SJCRH30 (cell line): Measurements from ENCODE around the gene MRPL49. TPM values are rescaled to one million over a fixed set of nuclear protein-coding genes. Genes with fewer than 3 reads are reported as not detected.
"Not testable (repeated sequence)": the region's sequence is repeated elsewhere in the genome, so short reads cannot be mapped to it uniquely, and the experiment has no call there.

Source experiments
- DNase-seq, 2 experiments: peaks; one replicate each; pipeline ENCODE4 v3.0.0-alpha.2; 2015 to 2020
- H3K27ac ChIP-seq: fragments of 250-450 bp; sonication (Bioruptor Pico); 2 replicates; pipeline ENCODE4 v1.5.1; 2020; ENCODE audit warnings: mild to moderate bottlenecking, moderate library complexity
- H3K27me3 ChIP-seq: fragments of 250-450 bp; sonication (Bioruptor Pico); 2 replicates; pipeline ENCODE4 v1.5.1; 2020; ENCODE audit warnings: mild to moderate bottlenecking, moderate library complexity
- H3K36me3 ChIP-seq: fragments of 250-450 bp; sonication (Bioruptor Pico); 2 replicates; pipeline ENCODE4 v1.5.1; 2020; ENCODE audit warnings: mild to moderate bottlenecking, moderate library complexity
- H3K4me1 ChIP-seq: fragments of 250-450 bp; sonication (Bioruptor Pico); 2 replicates; pipeline ENCODE4 v1.5.1; 2020; ENCODE audit warnings: mild to moderate bottlenecking, moderate library complexity
- H3K4me3 ChIP-seq: fragments of 250-450 bp; sonication (Bioruptor Pico); 2 replicates; pipeline ENCODE4 v1.5.1; 2020; ENCODE audit warnings: mild to moderate bottlenecking, moderate library complexity
- H3K9me3 ChIP-seq: fragments of 250-450 bp; sonication (Bioruptor Pico); replicated peaks from 2 replicates; pipeline ENCODE4 v1.5.1; 2020; ENCODE audit warnings: mild to moderate bottlenecking, moderate library complexity
- total RNA-seq: library from RNA; depleted of rRNA; stranded (reverse); fragments of >200 nt; shearing (Covaris generic); gene quantifications from 2 replicates; pipeline ENCODE4 v1.2.3, GENCODE V29; 2014

MRPL49 gene
- total RNA-seq, 1 experiment from 2014 or later: 51.5 TPM

DNA sequence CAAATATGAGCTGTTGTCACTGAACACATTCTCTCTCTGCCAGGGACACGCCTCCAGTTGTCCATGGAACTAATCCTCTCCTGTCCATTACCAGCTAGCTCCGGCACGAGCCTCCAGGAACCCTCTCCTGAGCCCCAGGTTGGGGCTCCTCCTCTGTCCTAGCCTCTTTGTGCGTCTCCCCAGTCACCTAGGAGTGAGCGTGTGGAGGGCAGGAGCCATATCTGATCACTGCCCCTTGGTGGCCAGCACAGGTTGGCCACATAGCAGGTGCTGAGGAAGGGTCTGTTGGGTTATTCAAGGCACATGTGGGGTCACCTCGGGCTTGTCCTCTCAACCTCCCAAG lies 9.7 kb downstream of the MRPL49 start:
- no peak overlapping the region for H3K27ac ChIP-seq
- no peaks in the 10 kb centered on the region for H3K9me3 ChIP-seq
- H3K36me3 ChIP-seq: peaks cover 17% of the 10 kb centered on the region
- peaks cover 6% of the 10 kb centered on the region; the same call in 1 of the 2 replicates for H3K4me1 ChIP-seq
- DNase-seq: no peak
- H3K4me3 ChIP-seq: no peak overlapping the region
- no peaks in the 10 kb centered on the region for H3K27me3 ChIP-seq

DNA sequence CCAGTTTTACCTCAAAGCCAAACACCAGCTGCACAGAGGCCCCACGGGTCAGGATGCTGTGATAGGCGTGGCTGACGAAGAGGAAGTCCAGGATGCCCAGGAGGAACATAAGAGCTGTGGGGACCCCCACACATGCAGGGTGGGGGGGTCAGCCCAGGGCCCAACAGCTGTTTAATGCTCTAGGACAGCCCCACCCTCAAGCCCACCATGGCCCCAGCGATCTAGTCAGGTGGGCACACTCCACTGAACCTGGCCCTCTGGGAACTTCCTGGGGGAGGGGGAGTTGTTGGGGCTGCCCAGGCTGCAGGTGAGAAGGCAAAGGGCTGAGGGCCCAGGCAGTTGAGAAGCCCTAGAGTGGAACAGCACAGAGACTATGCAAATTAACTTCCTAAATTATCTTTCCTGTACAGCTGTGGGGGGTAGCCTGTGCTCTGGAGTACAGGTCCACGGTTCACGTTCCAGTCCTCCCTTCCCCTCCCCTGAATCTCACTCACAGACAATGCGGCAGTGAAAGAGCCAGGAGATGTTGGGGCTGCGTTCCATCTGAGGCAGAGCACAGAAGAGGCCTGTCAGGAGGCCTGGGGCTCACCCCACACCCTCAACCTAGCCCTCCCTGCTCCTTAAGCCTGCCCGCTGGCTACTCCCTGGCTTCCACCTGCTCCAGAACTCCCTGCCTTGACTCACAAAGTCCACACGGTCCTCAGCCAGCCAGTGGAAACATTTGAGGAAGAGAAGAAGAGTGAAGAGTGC lies 10.3 kb downstream of the MRPL49 start:
- H3K4me1 ChIP-seq: peaks cover 6% of the 10 kb centered on the region; the same call in 1 of the 2 replicates
- no peak for DNase-seq
- no peaks in the 10 kb centered on the region for H3K9me3 ChIP-seq
- H3K27me3 ChIP-seq: no peaks in the 10 kb centered on the region
- no peak overlapping the region for H3K4me3 ChIP-seq
- H3K27ac ChIP-seq: no peak overlapping the region
- peaks cover 15% of the 10 kb centered on the region for H3K36me3 ChIP-seq

DNA sequence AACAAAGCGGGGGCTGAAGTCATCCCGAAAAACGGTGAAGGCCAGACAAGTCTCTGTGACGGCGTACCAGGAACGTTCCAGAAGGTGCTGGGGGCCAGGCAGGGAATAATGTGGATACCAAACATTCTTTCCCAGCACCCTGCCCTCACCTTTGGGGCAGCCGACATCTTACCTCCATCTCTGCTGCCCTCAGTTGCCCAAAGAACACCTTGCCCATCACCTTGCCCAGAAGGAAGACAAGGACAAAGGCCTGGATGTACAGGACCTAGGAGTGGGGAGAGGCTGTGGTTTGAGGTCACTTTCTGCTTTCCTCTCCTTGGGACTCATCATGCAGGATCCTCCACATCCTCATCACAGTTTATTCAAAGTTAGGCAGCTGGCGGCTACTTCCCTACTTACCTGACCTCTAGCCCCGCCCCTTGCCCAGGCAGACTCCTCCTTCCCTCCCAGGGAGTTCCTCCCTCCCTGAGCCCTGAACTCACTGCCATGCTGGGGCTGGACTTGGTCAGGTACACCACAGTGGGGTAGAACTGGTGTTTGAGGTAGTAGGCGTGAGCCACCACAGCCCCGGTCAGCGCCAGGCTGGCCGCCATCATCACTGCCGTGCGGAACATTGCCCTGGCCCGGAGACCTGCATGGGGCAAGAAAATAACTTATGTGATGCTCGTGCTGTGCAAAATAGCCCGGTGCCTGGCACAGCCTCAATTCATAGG lies 11.0 kb downstream of the MRPL49 start:
- Histone ChIP-seq H3K9me3 (no peaks in the 10 kb centered on the region), H3K27ac (no peak overlapping the region), H3K4me3 (peak overlapping the region; percentile 82), H3K4me1 (peaks cover 6% of the 10 kb centered on the region; the same call in 1 of the 2 replicates), H3K36me3 (peaks cover 12% of the 10 kb centered on the region), H3K27me3 (no peaks in the 10 kb centered on the region)
- no peak for DNase-seq

DNA sequence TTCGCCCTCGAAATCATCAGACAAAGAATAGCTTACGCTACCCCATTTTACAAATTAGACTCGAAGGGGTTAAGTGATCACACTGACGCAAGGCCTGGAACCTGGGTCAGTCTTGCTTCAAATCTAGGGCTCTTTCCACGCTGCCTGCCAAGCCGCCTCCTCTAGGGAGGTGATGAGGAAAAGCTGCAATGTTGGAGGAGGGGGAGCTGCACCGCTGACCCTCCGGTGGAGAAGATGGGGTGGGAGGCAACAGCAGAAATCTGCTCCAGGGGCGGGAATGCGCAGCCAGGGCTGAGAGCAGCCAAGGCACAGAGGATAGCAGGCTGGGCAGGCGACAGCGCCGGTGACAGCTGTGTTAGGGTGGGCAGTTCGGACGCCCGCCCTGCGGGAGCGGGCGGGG lies 11.6 kb downstream of the MRPL49 start:
- H3K27me3 ChIP-seq: no peaks in the 10 kb centered on the region
- H3K9me3 ChIP-seq: no peaks in the 10 kb centered on the region
- H3K27ac ChIP-seq: peak overlapping the region; percentile 99; the same call in 1 of the 2 replicates
- DNase-seq: no peak
- peak overlapping the region; percentile 82 for H3K4me3 ChIP-seq
- peaks cover 6% of the 10 kb centered on the region; the same call in 1 of the 2 replicates for H3K4me1 ChIP-seq
- peaks cover 9% of the 10 kb centered on the region for H3K36me3 ChIP-seq

DNA sequence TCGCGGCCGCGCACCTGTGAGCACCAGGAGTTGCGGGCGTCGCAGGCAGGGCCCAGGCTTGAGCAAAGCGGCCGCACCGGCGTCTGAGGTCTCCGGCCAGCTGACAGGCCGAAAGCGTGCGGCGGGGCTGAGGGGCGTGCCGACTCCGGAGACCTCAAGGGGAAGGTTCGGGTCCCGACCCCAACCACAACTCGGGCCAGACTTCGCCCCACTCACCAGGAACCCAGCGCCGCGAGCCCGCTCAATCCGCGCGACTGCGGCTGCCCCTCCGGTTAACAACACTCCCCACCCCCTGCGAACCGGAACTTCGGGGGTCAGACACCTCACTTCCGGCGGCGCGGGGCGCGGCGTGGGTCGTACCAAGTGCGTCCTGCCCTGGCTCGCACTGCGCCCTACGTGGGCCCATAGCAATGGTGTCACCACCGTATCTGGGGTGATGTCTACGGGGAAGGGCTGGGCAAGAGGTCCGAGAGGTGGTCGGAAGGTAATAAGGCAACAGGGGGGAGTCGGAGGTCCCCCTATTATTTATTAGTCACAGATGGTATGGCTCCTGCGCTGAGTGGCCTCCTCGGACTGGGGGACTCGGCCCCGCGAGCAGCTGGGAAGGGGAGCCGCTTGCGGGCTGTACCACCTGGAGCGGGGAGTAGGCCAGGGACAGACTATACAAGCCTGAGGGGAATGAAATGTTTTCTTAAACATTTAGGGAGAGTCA lies 12.3 kb downstream of the MRPL49 start, which contains the start of gene SYVN1:
Gene SYVN1, minus strand, starts transcription at position 280 of the 712 bp plus-strand sequence. CDS start 918 bp downstream, outside the sequence.
- peak within 1 kb of the TSS; percentile 99 for H3K27ac ChIP-seq
- no peaks in the 10 kb centered on the region for H3K27me3 ChIP-seq
- peak within 1 kb of the TSS; percentile 82 for H3K4me3 ChIP-seq
- peaks cover 6% of the 10 kb centered on the region; the same call in 1 of the 2 replicates for H3K4me1 ChIP-seq
- no peaks in the 10 kb centered on the region for H3K9me3 ChIP-seq
- H3K36me3 ChIP-seq: peaks cover 2% of the 10 kb centered on the region
- peak; percentile 87 to 88 for DNase-seq

DNA sequence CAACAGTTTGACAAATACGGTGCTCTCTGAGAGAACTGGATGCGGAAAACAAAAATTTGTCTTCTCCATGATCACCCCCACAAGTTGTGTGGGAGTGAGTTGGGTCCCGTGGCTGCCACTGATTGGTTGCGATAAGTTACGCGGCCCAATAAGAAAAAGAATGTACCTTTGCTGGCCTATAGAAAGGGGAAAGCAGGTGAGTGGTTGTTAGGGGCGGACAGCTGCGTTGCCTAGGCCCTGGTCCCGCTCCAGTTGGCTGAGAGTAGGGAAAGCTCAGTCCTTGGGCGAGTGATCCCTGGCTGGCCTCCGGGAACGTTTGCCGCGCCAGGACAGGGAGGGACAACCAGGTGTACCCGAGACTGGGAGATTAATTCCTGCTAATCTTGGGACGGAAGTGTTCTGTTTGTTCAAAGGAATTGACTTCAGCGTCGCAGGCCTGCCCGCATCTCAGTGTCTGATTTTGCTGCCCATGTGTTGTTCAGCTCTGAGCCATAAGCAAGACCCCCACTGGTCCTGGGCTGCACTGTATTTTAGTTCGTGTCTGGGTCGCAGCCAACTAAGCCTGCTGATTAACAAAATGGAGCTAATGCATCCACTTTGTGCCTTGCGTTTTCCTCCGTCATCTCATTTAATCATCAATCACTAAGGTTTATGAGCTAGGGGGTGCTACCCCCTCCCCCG lies 13.0 kb downstream of the MRPL49 start:
- Histone ChIP-seq H3K36me3 (no peaks in the 10 kb centered on the region; the same call in 1 of the 2 replicates), H3K4me1 (peaks cover 6% of the 10 kb centered on the region; the same call in 1 of the 2 replicates), H3K27ac (peak overlapping the region; percentile 99), H3K4me3 (peak overlapping the region; percentile 82), H3K27me3 (no peaks in the 10 kb centered on the region), H3K9me3 (no peaks in the 10 kb centered on the region)
- DNase-seq: peak; percentile 89 to 94

DNA sequence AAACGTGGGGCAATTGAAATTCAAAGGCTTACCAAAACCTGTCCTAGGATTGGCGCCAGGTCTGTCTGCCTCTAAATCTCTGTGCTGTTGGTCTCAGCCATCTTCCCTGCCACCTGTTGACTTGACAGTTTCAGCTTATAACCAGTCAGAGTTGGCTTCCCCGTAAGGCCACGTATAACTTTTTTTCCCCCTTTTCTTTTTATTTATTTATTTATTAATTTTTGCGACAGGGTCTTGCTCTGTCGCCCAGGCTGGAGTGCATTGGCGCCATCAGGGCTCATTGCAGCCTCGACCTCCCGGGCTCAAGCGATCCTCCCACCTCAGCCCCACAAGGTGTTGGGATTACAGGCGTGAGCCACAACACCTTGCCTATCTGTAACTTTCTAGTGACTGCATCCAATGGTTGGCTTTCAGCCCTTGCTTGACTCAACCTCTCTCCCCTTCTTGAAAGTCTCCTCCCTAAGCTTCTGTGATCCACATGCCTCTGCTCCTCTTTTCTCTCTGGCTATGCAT lies 13.6 kb downstream of the MRPL49 start:
- DNase-seq: no peak
- no peak overlapping the region for H3K27ac ChIP-seq
- H3K4me1 ChIP-seq: peaks cover 6% of the 10 kb centered on the region; the same call in 1 of the 2 replicates
- H3K27me3 ChIP-seq: no peaks in the 10 kb centered on the region
- H3K36me3 ChIP-seq: no peaks in the 10 kb centered on the region; the same call in 1 of the 2 replicates
- H3K9me3 ChIP-seq: no peaks in the 10 kb centered on the region
- peak overlapping the region; percentile 82 for H3K4me3 ChIP-seq

DNA sequence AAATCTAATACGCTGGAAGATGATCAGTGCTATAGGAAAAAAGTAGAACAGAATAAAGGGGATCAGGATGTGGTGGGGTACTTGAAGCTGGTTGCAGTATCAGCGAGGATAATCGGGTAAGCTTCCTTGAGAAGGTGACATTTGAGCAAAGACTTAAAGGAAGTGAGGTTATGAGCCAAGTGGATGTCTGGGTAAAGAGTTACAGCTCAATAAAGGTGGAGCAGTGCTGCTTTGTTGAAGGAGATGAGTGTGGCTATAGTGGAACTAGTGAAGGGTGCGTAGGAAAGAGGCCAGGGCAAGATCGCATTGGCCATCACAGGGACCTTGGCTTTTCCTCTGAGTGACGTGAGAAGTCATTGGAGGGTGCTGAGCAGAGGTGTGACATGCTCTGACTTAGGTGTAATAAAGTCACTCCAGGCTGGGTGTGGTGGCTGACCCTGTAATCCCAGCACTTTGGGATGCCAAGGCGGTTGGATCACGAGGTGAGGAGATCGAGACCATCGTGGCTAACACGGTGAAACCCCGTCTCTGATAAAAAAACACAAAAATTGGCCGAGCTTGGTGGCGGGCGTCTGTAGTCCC lies 14.5 kb downstream of the MRPL49 start:
- Histone ChIP-seq H3K4me3 (no peak overlapping the region), H3K9me3 (no peaks in the 10 kb centered on the region; the same call in 1 of the 2 replicates), H3K36me3 (no peaks in the 10 kb centered on the region), H3K27me3 (no peaks in the 10 kb centered on the region), H3K4me1 (peaks cover 6% of the 10 kb centered on the region; the same call in 1 of the 2 replicates), H3K27ac (no peak overlapping the region)
- no peak for DNase-seq

DNA sequence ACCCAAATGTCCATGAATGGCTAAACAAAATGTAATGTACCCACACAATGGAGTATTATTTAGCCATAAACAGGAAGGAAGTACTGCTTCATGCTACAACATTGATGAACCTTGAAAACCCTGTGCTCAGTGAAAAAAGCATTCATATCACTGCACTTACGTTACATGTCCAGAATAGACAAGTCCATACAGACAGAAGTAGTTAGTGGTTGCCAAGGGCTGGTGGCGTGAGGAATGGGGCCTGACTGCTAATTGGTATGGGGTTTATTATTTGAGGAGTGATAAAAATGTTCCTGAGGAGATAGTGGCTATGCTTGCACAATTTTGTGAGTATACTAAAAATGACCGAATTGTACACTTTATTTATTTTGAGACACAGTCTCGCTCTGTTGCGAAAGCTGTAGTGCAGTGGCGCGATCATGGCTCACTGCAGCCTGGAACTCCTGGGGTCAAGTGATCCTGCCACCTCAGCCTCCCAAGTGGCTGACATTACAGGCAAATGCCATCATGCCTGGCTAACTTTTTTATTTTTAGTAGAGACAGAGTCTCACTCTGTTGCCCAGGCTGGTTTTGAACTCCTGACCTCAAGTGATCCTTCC lies 19.9 kb downstream of the MRPL49 start:
- DNase-seq: no peak
- H3K4me1 ChIP-seq: no peaks in the 10 kb centered on the region
- H3K27me3 ChIP-seq: no peaks in the 10 kb centered on the region
- no peaks in the 10 kb centered on the region for H3K36me3 ChIP-seq
- peaks cover under 1% of the 10 kb centered on the region for H3K9me3 ChIP-seq
- no peak overlapping the region for H3K4me3 ChIP-seq
- H3K27ac ChIP-seq: no peak overlapping the region

DNA sequence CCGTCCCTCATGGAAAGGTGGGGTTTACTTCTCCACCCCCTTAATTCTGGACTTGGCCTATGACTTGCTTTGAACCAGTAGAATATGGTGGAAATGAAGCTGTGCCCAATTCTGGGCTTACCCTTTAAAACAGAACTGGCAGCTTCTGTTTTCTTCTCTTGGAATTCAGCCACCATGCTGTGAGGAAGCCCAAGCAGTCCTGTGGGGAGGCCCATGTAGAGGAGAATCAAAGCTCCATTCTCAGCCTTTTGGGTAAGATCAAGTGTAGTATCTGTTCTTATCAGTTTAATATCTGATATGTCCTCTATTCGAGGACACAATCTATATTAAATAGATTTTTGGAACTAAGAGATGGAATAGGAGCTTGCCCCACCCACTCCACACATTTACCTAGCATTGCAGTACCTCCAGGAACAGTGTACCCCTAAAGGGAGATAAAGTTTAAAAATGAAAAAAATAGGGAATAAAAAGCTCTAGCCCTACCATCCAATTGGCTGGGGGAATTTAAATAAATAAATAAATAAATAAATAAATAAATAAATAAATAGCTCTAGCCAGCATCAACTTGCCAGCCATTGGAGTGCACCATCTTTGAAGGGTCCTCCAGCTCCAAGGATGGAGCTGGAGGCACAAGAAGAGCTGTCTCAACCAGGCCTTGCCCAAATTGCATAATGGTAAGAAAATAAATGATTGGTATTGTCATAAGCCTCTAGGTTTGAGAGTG lies 25.4 kb downstream of the MRPL49 start:
- Histone ChIP-seq H3K4me1 (peaks cover 11% of the 10 kb centered on the region; the same call in 1 of the 2 replicates), H3K4me3 (no peak overlapping the region), H3K36me3 (no peaks in the 10 kb centered on the region), H3K9me3 (peaks cover 5% of the 10 kb centered on the region; the same call in 1 of the 2 replicates), H3K27ac (no peak overlapping the region), H3K27me3 (no peaks in the 10 kb centered on the region)
- DNase-seq: no peak

DNA sequence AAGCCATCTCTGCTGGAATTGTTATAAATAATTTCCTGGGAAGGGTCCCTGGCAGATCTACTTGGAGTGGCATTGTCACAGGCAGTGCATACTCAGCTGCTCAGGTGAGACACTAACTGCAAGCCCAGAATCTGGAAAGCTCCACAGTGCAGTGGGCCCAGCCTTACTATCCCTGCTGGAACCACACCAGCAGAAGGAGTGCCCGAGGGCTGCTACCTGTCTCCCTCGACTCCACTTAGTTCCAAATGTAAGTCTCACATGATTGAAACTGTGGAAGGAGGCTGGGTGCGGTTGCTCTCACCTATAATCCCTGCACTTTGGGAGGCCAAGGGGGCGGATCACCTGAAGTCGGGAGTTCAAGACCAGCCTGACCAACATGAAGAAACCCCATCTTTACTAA lies 26.5 kb downstream of the MRPL49 start:
- H3K9me3 ChIP-seq: peaks cover 5% of the 10 kb centered on the region; the same call in 1 of the 2 replicates
- no peaks in the 10 kb centered on the region for H3K36me3 ChIP-seq
- no peak overlapping the region for H3K27ac ChIP-seq
- no peak for DNase-seq
- H3K27me3 ChIP-seq: no peaks in the 10 kb centered on the region
- no peak overlapping the region for H3K4me3 ChIP-seq
- H3K4me1 ChIP-seq: peaks cover 11% of the 10 kb centered on the region; the same call in 1 of the 2 replicates

DNA sequence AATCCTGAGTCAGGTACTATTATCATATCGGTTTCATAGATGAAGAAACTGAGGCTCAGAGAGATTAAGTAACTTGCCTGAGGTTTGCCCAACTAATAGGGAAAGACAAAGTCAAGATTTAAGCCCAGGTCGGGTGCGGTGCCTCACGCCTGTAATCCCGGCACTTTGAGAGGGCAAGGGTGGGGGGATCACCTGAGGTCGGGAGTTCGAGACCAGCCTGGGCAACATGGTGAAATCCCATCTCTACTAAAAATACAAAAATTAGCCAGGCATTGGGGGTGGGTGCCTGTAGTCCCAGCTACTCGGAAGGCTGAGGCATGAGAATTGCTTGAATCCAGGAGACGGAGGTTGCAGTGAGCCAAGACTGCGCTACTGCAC lies 28.0 kb downstream of the MRPL49 start:
- not testable (repeated sequence) for H3K36me3 ChIP-seq, H3K9me3 ChIP-seq, H3K4me3 ChIP-seq, DNase-seq, H3K27me3 ChIP-seq, H3K27ac ChIP-seq
- H3K4me1 ChIP-seq: peaks cover 11% of the 10 kb centered on the region; the same call in 1 of the 2 replicates
